AG04450 (cell line): ENCODE measurements around the gene EXPH5. TPM values are rescaled to one million over a fixed set of nuclear protein-coding genes. Genes with fewer than 3 reads are reported as not detected.
"Not testable (repeated sequence)": the region's sequence is repeated elsewhere in the genome, so short reads cannot be mapped to it uniquely, and the experiment has no call there.

Experiments used
- CTCF ChIA-PET: fragments of 300-600, 350-600 bp; formaldehyde crosslinking; extraction: SDS; loops from one replicate; lab custom pipeline; 2022; ENCODE audit warnings: antibody characterized with exemption, inconsistent platforms; lab: Charles Lee
- POLR2A ChIA-PET: fragments of 350-600 bp; formaldehyde crosslinking; extraction: SDS; loops from one replicate; lab custom pipeline; 2021; ENCODE audit warnings: antibody characterized with exemption, inconsistent platforms; lab: Yijun Ruan, JAX
- DNase-seq: peaks from one replicate; pipeline ENCODE4 v3.0.0-alpha.2; 2011; ENCODE audit warnings: low read depth, low spot score
- H3K27ac ChIP-seq: one replicate; pipeline ENCODE4 v1.5.1; 2012; ENCODE audit warnings: low read depth, low read length, control low read depth
- H3K27me3 ChIP-seq: one replicate; pipeline ENCODE4 v1.6.0; 2012; ENCODE audit warnings: low read length; ENCODE audit not compliant: control insufficient read depth, insufficient read depth
- H3K4me3 ChIP-seq: 2 replicates; pipeline ENCODE4 v1.5.1; 2011; ENCODE audit warnings: mild to moderate bottlenecking, low read depth, low read length, control low read depth
- H3K9me3 ChIP-seq: 2 replicates; pipeline ENCODE4 v1.5.1; 2012; ENCODE audit warnings: low read length; ENCODE audit not compliant: control insufficient read depth, insufficient read depth
- CTCF ChIP-seq: IDR thresholded peaks from 2 replicates; pipeline ENCODE4 v1.5.1; 2011; ENCODE audit warnings: low read depth, low read length, control low read depth, inconsistent platforms
- polyA plus RNA-seq: library from polyadenylated mRNA; depleted of rRNA; stranded (reverse); fragments of >200 nt; gene quantifications from 2 replicates; pipeline ENCODE4 v1.2.3, GENCODE V29; 2011

The EXPH5 gene
- polyA plus RNA-seq, 1 experiment: 0.37 TPM

- Histone ChIP-seq H3K4me3 (no peak overlapping the region), H3K27ac (no peak overlapping the region), H3K27me3 (no peaks in the 10 kb centered on the region), H3K9me3 (no peaks in the 10 kb centered on the region)
- ChIA-PET POLR2A (no interaction called here), CTCF (no interaction called here)
- TF ChIP-seq CTCF: no peak
- DNase-seq: no peak
Observed at GRCh38 chr11:108614086-108614485, 20.5 kb upstream of the EXPH5 start.

- Histone ChIP-seq H3K27ac (no peak overlapping the region), H3K27me3 (no peaks in the 10 kb centered on the region), H3K9me3 (no peaks in the 10 kb centered on the region), H3K4me3 (no peak overlapping the region)
- DNase-seq: no peak
- POLR2A ChIA-PET: no interaction called here
- CTCF ChIA-PET: no interaction called here
- no peak for TF ChIP-seq CTCF
Observed at GRCh38 chr11:108609682-108610081, 16.1 kb upstream of the EXPH5 start.

- ChIA-PET POLR2A (interaction anchor here (0.7 kb wide), 1 partner anchor 47 kb away, joined by 4 read pairs; no protein-coding TSS in a partner anchor), CTCF (no interaction called here)
- Histone ChIP-seq H3K27me3 (no peaks in the 10 kb centered on the region), H3K4me3 (no peak overlapping the region), H3K27ac (no peak overlapping the region), H3K9me3 (no peaks in the 10 kb centered on the region)
- no peak for TF ChIP-seq CTCF
- no peak for DNase-seq
Observed at GRCh38 chr11:108608548-108608947, 15.0 kb upstream of the EXPH5 start.

- POLR2A ChIA-PET: no interaction called here
- no peak overlapping the region for H3K27ac ChIP-seq
- H3K9me3 ChIP-seq: no peaks in the 10 kb centered on the region
- H3K27me3 ChIP-seq: no peaks in the 10 kb centered on the region
- no peak for TF ChIP-seq CTCF
- DNase-seq: no peak
- CTCF ChIA-PET: no interaction called here
- H3K4me3 ChIP-seq: no peak overlapping the region
Observed at GRCh38 chr11:108606495-108607160, 13.1 kb upstream of the EXPH5 start.

GRCh38 chr11:108606070-108606469, 12.5 kb upstream of the EXPH5 start:
- no peak for DNase-seq
- CTCF ChIA-PET: no interaction called here
- POLR2A ChIA-PET: no interaction called here

GRCh38 chr11:108602818-108603217, 9.2 kb upstream of the EXPH5 start:
- POLR2A ChIA-PET: not testable (repeated sequence)
- CTCF ChIA-PET: interaction anchor here (0.6 kb wide), 1 partner anchor 20 kb away, joined by 3 read pairs; no protein-coding TSS in a partner anchor

More at GRCh38 chr11:108606070-108606469, 12.5 kb upstream of the EXPH5 start:
- H3K4me3 ChIP-seq: no peak overlapping the region
- no peak overlapping the region for H3K27ac ChIP-seq
- H3K9me3 ChIP-seq: no peaks in the 10 kb centered on the region
- no peak for TF ChIP-seq CTCF
- H3K27me3 ChIP-seq: no peaks in the 10 kb centered on the region

More at GRCh38 chr11:108602818-108603217, 9.2 kb upstream of the EXPH5 start:
- not testable (repeated sequence) for H3K9me3 ChIP-seq, H3K4me3 ChIP-seq, DNase-seq, H3K27ac ChIP-seq, H3K27me3 ChIP-seq
